Lung (tissue), 10 donors: ENCODE measurements around the gene POTEF. TPM values are rescaled to one million over a fixed set of nuclear protein-coding genes. Genes with fewer than 3 reads are reported as not detected.
"Not testable (repeated sequence)": the region's sequence is repeated elsewhere in the genome, so short reads cannot be mapped to it uniquely, and the experiment has no call there.

ENCODE experiments used
- ATAC-seq: fragments of 200-7000 bp; cut with Tn5 transposase; one replicate; pipeline ENCODE4 v1.9.1; 2020; ENCODE audit warnings: moderate number of reproducible peaks; ENCODE audit not compliant: insufficient read depth, low FRiP score
- DNase-seq, 3 donors: peaks; one replicate each; pipeline ENCODE4 v3.0.0-alpha.2; 2013 to 2017
- H3K27ac ChIP-seq, 2 donors: one replicate each; pipeline ENCODE4 v1.5.1; 2013; ENCODE audit warnings: mild to moderate bottlenecking in 2 of 2, moderate library complexity in 2 of 2, control low read depth in 1 of 2, inconsistent platforms in 1 of 2, low read depth in 1 of 2, low read length in 1 of 2
- H3K27me3 ChIP-seq, 3 donors: one replicate each; pipeline ENCODE4 v1.5.1; 2013; ENCODE audit warnings: low read length in 2 of 3; ENCODE audit not compliant: control insufficient read depth in 3 of 3, insufficient read depth in 3 of 3
- H3K36me3 ChIP-seq, 4 donors: one replicate each; pipeline ENCODE4 v1.5.1; 2013; ENCODE audit warnings: low read length in 4 of 4, mild to moderate bottlenecking in 1 of 4, moderate library complexity in 1 of 4; ENCODE audit not compliant: control insufficient read depth in 4 of 4, insufficient read depth in 4 of 4
- H3K4me1 ChIP-seq, 5 donors: one replicate each; pipeline ENCODE4 v1.5.1; 2013; ENCODE audit warnings: low read length in 5 of 5, mild to moderate bottlenecking in 2 of 5, moderate library complexity in 1 of 5; ENCODE audit not compliant: control insufficient read depth in 5 of 5, insufficient read depth in 5 of 5
- H3K4me3 ChIP-seq: one replicate; pipeline ENCODE4 v1.5.1; 2013; ENCODE audit warnings: mild to moderate bottlenecking, control low read depth, moderate library complexity
- H3K9ac ChIP-seq, 2 donors: one replicate each; pipeline ENCODE4 v1.5.1; 2013; ENCODE audit warnings: low read length in 2 of 2, control low read depth in 1 of 2; ENCODE audit not compliant: insufficient read depth in 1 of 2
- H3K9me3 ChIP-seq, 4 donors: one replicate each; pipeline ENCODE4 v1.5.1; 2013; ENCODE audit warnings: low read length in 3 of 4, mild to moderate bottlenecking in 1 of 4, moderate library complexity in 1 of 4; ENCODE audit not compliant: control insufficient read depth in 4 of 4, insufficient read depth in 3 of 4
- WGBS, 2 donors: extraction: QIAGEN DNeasy Blood & Tissue Kit; methylation state at CpG; one replicate each; pipeline ENCODE4 v1.1.7; 2013; 5-methylcytosine and 5-hydroxymethylcytosine counted together
- polyA plus RNA-seq, 2 donors: library from polyadenylated mRNA; stranded (reverse); fragments of 200-250 nt; gene quantifications; one replicate each; pipeline ENCODE4 v1.2.1, GENCODE V29; 2013
- total RNA-seq, 2 donors: library from RNA; depleted of rRNA in 1 of 2; stranded (reverse); fragments of >200 nt in 1 of 2; gene quantifications; one replicate each; pipeline ENCODE4 v1.2.1, GENCODE V29; 2014 to 2021
- donor health status: Bipolar disorder and iron deficiency.
- donor health status: healthy.
- donor health status: DM: yes; HTN: yes; CAD: no.

Gene POTEF
- total and polyA plus RNA-seq, 4 donors, result 0.02 to 0.09 TPM; not detected in 2

DNA sequence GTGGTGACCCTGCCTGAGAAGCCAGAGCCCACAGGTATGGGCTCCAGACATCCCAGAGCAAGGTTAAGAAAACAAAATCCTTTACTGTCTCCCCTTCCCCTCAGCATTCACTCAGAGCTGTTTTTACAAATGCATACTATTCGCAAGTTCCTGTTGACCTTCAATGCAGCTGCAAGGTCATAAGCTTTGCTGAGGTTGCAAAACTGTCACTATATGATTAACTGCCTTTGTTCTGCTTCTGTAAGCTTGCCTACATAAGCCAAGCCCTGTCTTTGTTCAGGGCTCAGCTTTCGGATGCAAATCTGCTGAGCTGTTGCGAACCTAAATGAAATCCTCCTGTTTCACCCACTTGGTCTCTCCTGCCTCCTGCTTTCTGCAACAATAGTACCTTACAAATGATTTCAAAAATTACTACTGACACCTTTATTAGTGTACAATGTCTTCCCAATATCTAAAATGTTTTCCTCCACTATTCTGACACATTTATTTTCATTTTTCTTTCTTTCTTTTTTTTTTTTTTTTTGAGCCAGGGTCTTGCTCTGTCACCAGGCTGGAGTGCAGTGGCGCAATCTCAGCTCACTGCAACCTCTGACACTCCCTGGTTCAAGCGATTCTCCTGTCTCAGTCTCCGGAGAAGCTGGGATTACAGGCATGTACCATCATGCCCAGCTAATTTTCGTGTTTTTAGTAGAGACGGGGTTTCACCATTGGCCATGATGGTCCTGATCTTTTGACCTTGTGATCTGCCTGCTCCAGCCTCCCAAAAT, 26.2 kb downstream of the POTEF start:
- peak in 2 of 3 donors; percentile 18 to 35 for DNase-seq
- not testable (repeated sequence) for H3K36me3 ChIP-seq, H3K27me3 ChIP-seq, ATAC-seq, H3K4me3 ChIP-seq, H3K9ac ChIP-seq, H3K4me1 ChIP-seq, H3K27ac ChIP-seq, H3K9me3 ChIP-seq
- 66 to 72% methylated on average over 5 to 8 of the region's 8 CpGs for WGBS, 2 donors

GRCh38 chr2:130062645-130063044, 66.4 kb downstream of the POTEF start:
- H3K4me1 ChIP-seq, H3K9ac ChIP-seq, H3K9me3 ChIP-seq, H3K36me3 ChIP-seq, DNase-seq, H3K27ac ChIP-seq, H3K4me3 ChIP-seq, H3K27me3 ChIP-seq, ATAC-seq: not testable (repeated sequence)
- 87 to 91% methylated on average over 3 to 5 of the region's 5 CpGs for WGBS, 2 donors

DNA sequence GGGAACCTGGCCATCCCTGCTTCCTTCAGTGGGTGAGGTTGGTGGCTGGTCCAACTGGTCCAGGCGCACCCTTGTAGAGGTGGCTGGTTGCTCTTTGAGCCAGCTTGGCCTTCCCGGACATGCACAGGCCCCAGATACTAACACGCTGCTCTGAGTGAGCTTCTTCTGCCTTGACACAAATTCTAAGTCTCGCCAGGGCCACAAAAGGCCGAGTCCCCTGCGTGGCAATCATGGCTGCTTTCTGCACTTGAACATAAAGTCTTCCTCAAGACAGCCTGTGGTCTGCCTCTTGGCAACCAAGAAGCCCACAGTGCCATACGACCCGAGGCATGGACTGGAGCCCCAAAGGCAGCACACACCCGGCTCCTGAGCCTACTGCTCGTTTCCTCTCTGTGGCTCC, 69.0 kb downstream of the POTEF start:
- not testable (repeated sequence) for H3K36me3 ChIP-seq, ATAC-seq, H3K9ac ChIP-seq, H3K4me1 ChIP-seq, H3K4me3 ChIP-seq, DNase-seq, H3K27ac ChIP-seq, H3K27me3 ChIP-seq, H3K9me3 ChIP-seq
- 85 to 93% methylated on average over 5 to 6 of the region's 10 CpGs for whole genome bisulfite sequencing, 2 donors

DNA sequence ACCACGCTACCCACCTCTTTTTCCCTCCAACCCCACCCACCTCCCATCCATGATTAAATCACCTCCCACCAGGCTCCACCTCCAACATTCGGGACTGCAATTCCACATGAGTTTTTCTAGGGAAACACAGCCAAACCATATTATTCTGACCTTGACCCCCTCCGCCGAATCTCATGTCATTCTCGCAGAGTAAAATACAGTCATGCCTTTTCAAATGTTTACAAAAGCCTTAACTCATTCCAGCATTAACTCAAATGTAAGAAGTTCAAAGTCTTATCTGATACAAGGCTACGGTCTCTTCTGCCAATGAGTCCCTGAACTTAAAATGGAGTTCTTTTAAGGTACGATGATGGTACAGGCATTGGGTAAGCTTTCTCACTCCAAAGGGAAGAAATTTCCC, 72.7 kb downstream of the POTEF start:
- not testable (repeated sequence) for H3K36me3 ChIP-seq, H3K4me3 ChIP-seq, H3K27ac ChIP-seq, H3K27me3 ChIP-seq, DNase-seq, H3K9me3 ChIP-seq, H3K9ac ChIP-seq, ATAC-seq, H3K4me1 ChIP-seq
- 43 to 75% methylated on average over 5 of the region's 7 CpGs for WGBS, 2 donors

GRCh38 chr2:130053217-130053911, 75.7 kb downstream of the POTEF start:
- H3K9me3 ChIP-seq, H3K4me1 ChIP-seq, H3K4me3 ChIP-seq, H3K27ac ChIP-seq, H3K36me3 ChIP-seq, ATAC-seq, H3K9ac ChIP-seq, H3K27me3 ChIP-seq, DNase-seq: not testable (repeated sequence)
- 98% methylated on average over 5 to 7 of the region's 7 CpGs for WGBS, 2 donors

- not testable (repeated sequence) for H3K9ac ChIP-seq, ATAC-seq, H3K4me3 ChIP-seq, DNase-seq, H3K4me1 ChIP-seq, H3K36me3 ChIP-seq, H3K27ac ChIP-seq, H3K9me3 ChIP-seq, H3K27me3 ChIP-seq
- 96 to 98% methylated on average over 2 to 3 of the region's 5 CpGs for WGBS, 2 donors
Observed at GRCh38 chr2:130052376-130052775, 76.6 kb downstream of the POTEF start.

GRCh38 chr2:130048422-130048821, 80.6 kb downstream of the POTEF start:
- not testable (repeated sequence) for H3K4me3 ChIP-seq, H3K27ac ChIP-seq, H3K27me3 ChIP-seq, DNase-seq, H3K4me1 ChIP-seq, ATAC-seq, H3K36me3 ChIP-seq, H3K9me3 ChIP-seq, H3K9ac ChIP-seq
- 45 to 71% methylated on average over 1 of the region's 4 CpGs for WGBS, 2 donors

DNA sequence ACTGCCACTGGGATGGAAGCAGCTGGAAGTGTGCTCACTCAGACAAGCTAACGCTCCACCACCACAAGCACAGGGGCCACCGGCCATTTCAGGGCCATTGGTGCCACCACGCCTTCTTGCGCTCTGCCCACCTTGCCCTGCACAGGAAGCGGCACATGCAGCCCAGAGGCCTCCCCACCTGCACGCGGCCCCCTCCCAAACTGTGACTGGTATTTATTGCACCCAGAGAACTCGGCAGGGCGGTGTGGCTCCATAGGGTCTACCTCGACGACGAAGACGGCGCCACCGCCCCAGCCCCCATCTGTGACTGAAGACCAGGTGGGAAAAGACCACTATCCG, 90.8 kb downstream of the POTEF start:
- 85 to 96% methylated on average over 11 to 16 of the region's 16 CpGs for WGBS, 2 donors
- not testable (repeated sequence) for H3K27me3 ChIP-seq, H3K36me3 ChIP-seq, H3K4me1 ChIP-seq, DNase-seq, H3K4me3 ChIP-seq, H3K9me3 ChIP-seq, H3K27ac ChIP-seq, H3K9ac ChIP-seq, ATAC-seq
